WTC11 (cell line): ENCODE results near the gene HCFC2.

ENCODE experiments used
- CTCF ChIP-seq: fragments of 200-600 bp; IDR thresholded peaks from 2 replicates; pipeline ENCODE4 v1.8.0; 2022; ENCODE audit warnings: antibody characterized with exemption
- JUN ChIP-seq: sonication (generic); formaldehyde crosslinking; IDR thresholded peaks from 2 replicates; pipeline ENCODE4 v1.8.0; 2023; ENCODE audit warnings: mild to moderate bottlenecking, missing genetic modification reagents
- ZBTB21 ChIP-seq: sonication (generic); formaldehyde crosslinking; IDR thresholded peaks from 2 replicates; pipeline ENCODE4 v1.8.1; 2023; ENCODE audit warnings: mild to moderate bottlenecking, missing genetic modification reagents, borderline replicate concordance

- TF ChIP-seq JUN (CRISPR knock-in tag) (no peak), CTCF (no peak), ZBTB21 (CRISPR knock-in tag) (no peak)
These were observed 660 bp upstream of the HCFC2 start for GRCh38 chr12:104063712-104064030.
